ENCODE results near the gene APOF. TPM values are rescaled to one million over a fixed set of nuclear protein-coding genes. Genes with fewer than 3 reads are reported as not detected.

APOF gene
- total RNA-seq, 1 experiment from 2014 or later: not detected

GRCh38 chr12:56391721-56392120 is 29.1 kb upstream of the APOF start:
- H3K4me3 Mint-ChIP-seq: no peak overlapping the region

More at GRCh38 chr12:56391721-56392120, 29.1 kb upstream of the APOF start:
- Histone ChIP-seq H3K9ac (ENCODE audit: extremely low read depth, insufficient read length, low read length) (no peak overlapping the region), H3K23me2 (ENCODE audit: insufficient read length, low read depth, low read length, poor library complexity, severe bottlenecking) (no peaks in the 10 kb centered on the region), H3K4ac (ENCODE audit: low read depth, low read length) (no peak overlapping the region), H4K20me1 (ENCODE audit: control insufficient read depth, insufficient read depth, insufficient read length) (no peaks in the 10 kb centered on the region), H2BK5ac (ENCODE audit: insufficient read length, low read length) (no peak overlapping the region), H2BK12ac (ENCODE audit: insufficient read length, low read depth, low read length) (no peak overlapping the region), H2AK5ac (ENCODE audit: insufficient read length, low read length) (no peak overlapping the region), H3K14ac (ENCODE audit: insufficient read depth, low read length) (no peak overlapping the region), H3K23ac (ENCODE audit: insufficient read length, low read depth, low read length) (no peak overlapping the region), H3K4me1 (ENCODE audit: insufficient read depth, low read length) (no peaks in the 10 kb centered on the region), H4K5ac (ENCODE audit: insufficient read length, low read depth, low read length) (no peak overlapping the region), H2BK15ac (ENCODE audit: low read depth, low read length) (no peak overlapping the region), H2BK20ac (ENCODE audit: low read depth, low read length, poor library complexity, severe bottlenecking) (no peak overlapping the region), H4K91ac (ENCODE audit: insufficient read length, low read depth, low read length) (no peak overlapping the region), H3K79me2 (ENCODE audit: insufficient read depth, low read length) (no peaks in the 10 kb centered on the region), H3K27ac (ENCODE audit: insufficient read length, low read depth, low read length) (no peak overlapping the region), H3K4me2 (ENCODE audit: insufficient read depth, insufficient read length, low read length) (no peak overlapping the region), H4K8ac (replicated peaks; ENCODE audit: insufficient read length, low read depth, low read length) (no peak overlapping the region), H3K79me1 (ENCODE audit: insufficient read depth, low read depth, low read length, poor library complexity, severe bottlenecking) (no peaks in the 10 kb centered on the region), H3T11ph (ENCODE audit: low read length) (no peak overlapping the region), H2AFZ (ENCODE audit: low read length) (no peak overlapping the region), H3K18ac (ENCODE audit: insufficient read length, low read depth, low read length) (no peak overlapping the region), H3K27me3 (ENCODE audit: insufficient read depth, low read length) (no peaks in the 10 kb centered on the region), H2BK120ac (ENCODE audit: low read depth, low read length, poor library complexity, severe bottlenecking) (no peak overlapping the region), H3K56ac (ENCODE audit: insufficient read length, low read depth, low read length) (no peak overlapping the region), H3K9me3 (ENCODE audit: control insufficient read depth, low read depth, low read length) (no peaks in the 10 kb centered on the region)
- no peak for TF ChIP-seq CTCF (conservative IDR thresholded peaks at IDR 0.05)
- Mint-ChIP-seq H3K4me1 (peaks cover 8 to 10% of the 10 kb centered on the region in 2 experiments), H3K27ac (no peak overlapping the region), H3K36me3 (ENCODE audit: insufficient read depth in 1 of 3, low read depth in 3 of 3) (no peaks in the 10 kb centered on the region), H3K27me3 (ENCODE audit: low read depth) (no peaks in the 10 kb centered on the region; the same call in 1 of the 2 replicates), H3K9me3 (peaks cover 6% of the 10 kb centered on the region in 2 experiments; a peak in 3 of 5 replicates)
- no CpG with 5 or more reads among the region's 1 CpG for WGBS (ENCODE audit: extremely low coverage, insufficient read length, low lambda C conversion rate)
- no peak for DNase-seq
